Erythroblast (primary cell): Measurements from ENCODE around the gene RCSD1.

ENCODE experiments used
- GATA1 ChIP-seq: IDR thresholded peaks from 2 replicates; pipeline ENCODE4 v1.6.1; 2011; ENCODE audit warnings: low read depth, mild to moderate bottlenecking, control low read depth, low read length, moderate library complexity
- POLR2A ChIP-seq: IDR thresholded peaks from 2 replicates; pipeline ENCODE4 v1.6.1; 2011; ENCODE audit warnings: mild to moderate bottlenecking, low read length

DNA sequence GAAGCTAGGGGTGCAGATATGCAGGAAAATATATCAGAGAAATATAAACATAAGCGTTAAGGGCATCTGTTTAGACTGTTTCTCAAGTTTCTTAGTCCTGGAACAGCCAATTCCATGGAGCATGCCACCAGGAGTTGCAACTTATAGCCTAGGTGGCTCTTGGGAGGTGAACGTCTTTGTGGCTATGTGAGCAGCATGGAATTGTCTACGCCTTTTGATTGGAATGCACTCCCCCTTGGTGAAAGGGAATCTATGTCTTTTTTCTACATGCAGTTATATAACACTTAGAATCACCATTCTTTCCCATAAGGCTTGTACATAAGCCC, 12.4 kb downstream of the RCSD1 start:
- no peak for TF ChIP-seq POLR2A
- TF ChIP-seq GATA1 = no peak
